ES-I3 (cell line): ENCODE measurements around the gene C5orf22.
A peak's percentile ranks its signal among the peaks of the same experiment; 100 is the strongest.
"Not testable (repeated sequence)": the region's sequence is repeated elsewhere in the genome, so short reads cannot be mapped to it uniquely, and the experiment has no call there.

ENCODE experiments used
- H3K36me3 ChIP-seq: 2 replicates; pipeline ENCODE4 v1.6.1; 2013; ENCODE audit warnings: mild to moderate bottlenecking, low read length, control low read depth, moderate library complexity; ENCODE audit not compliant: insufficient read depth
- H3K4me1 ChIP-seq: 2 replicates; pipeline ENCODE4 v1.6.1; 2013; ENCODE audit warnings: mild to moderate bottlenecking, control low read depth, low read length; ENCODE audit not compliant: insufficient read depth
- H3K9ac ChIP-seq: 2 replicates; pipeline ENCODE4 v1.6.1; 2013; ENCODE audit warnings: low read depth, mild to moderate bottlenecking, low read length, moderate library complexity
- H3K9me3 ChIP-seq: 2 replicates; pipeline ENCODE4 v1.6.1; 2013; ENCODE audit warnings: mild to moderate bottlenecking, low read length, moderate library complexity; ENCODE audit not compliant: control insufficient read depth, insufficient read depth

C5orf22 gene

DNA sequence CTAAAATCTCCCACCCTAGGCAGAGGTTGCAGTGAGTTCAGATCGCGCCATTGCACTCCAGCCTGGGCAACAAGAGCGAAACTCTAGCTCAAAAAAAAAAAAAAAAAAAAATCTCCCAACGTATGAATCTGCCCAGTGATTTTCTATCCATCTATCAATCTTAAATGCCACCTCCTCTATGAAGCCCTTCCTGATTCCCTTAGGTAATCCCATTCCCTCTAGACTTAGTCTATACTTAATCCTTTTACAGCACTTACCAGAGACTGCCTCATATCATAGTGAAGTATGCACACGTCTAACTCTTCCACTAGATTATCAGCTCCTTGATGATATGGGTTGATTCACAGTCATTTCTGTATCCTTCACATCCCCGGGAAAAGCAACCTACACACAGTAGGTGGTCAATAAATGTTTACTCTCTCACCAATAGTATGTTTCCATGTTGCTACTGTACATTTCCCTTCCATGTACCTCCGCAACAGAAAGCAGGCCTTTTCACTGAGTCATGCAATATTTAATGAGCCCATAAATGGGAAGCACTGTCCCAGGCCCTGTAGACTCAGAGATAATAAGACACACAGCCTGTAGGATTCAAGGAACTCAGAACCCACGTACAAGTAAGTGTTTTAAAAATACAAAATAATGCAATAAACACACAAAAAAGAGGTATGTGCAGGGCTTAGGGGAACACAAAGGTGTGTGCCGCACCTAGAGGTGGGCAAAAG, 1.4 kb upstream of the C5orf22 start:
- Histone ChIP-seq H3K9me3 (no peaks in the 10 kb centered on the region), H3K9ac (peak overlapping the region; percentile 92), H3K36me3 (peaks cover 22% of the 10 kb centered on the region), H3K4me1 (peaks cover 11% of the 10 kb centered on the region)

DNA sequence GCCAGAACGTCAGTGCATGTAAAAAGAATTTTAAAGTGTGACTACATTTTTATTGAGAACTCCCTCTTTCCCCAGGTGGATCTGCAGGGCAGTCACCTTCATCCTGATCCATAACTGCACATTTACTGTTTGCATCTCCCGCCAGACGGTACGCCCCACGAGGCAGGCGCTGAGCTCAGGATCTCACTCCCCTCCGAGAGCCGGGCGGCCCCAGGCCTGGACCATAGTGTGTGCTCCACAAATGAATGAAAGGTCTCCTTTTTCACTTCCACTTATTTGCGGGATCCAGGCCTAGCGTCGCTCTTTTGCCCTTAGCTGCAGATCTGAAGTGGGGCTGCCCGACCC, 586 bp upstream of the C5orf22 start:
- Histone ChIP-seq H3K9ac (peak overlapping the region; percentile 92), H3K36me3 (peaks cover 17% of the 10 kb centered on the region), H3K4me1 (peaks cover 11% of the 10 kb centered on the region)

DNA sequence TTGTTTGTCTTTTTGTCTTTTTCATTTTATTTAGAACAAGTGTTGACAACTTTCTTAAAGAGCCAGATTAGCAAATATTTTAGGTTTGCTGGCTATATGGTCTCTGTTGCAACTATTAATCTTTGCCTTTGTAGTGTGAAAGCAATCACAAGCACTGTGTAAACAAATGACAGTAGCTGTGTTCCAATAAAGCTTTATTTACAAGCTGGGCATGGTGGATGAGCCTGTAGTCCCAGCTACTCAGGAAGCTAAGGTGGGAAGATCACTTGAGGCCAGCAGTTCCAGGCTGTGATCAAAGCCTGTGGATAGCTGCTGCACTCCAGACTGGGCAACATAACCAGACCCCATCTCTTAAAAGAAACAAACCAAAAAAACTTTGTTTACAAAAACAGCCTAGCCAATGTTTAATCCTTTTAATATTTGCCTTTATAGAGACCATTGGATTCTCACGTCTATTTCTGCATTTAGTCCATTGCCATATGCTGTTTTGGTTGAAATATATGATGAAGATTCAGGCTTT, 2.5 kb downstream of the C5orf22 start:
- Histone ChIP-seq H3K4me1 (peaks cover 11% of the 10 kb centered on the region), H3K9ac (no peak overlapping the region), H3K36me3 (peaks cover 9% of the 10 kb centered on the region), H3K9me3 (no peaks in the 10 kb centered on the region)

More for the DNA sequence above, 586 bp upstream of the C5orf22 start:
- no peaks in the 10 kb centered on the region for H3K9me3 ChIP-seq

DNA sequence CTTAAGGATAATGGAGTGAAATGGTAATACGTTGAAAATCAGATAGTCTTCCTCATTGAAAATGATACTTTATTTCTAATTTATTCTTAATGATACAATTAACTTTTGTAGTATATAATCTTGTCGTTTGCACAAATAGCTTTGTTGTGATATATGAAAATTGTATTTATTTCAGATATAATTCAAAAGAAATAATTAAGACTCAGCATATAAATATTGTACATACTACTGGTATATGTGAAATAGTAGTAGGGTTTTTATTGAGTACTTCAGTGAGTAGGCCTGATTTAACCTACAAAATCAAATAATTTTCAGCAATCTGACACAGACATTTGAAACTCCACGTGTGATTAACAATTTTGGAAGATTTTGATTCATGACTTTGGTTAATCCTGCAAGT, 4.8 kb downstream of the C5orf22 start:
- peaks cover 6% of the 10 kb centered on the region; the same call in 1 of the 2 replicates for H3K4me1 ChIP-seq
- no peaks in the 10 kb centered on the region for H3K9me3 ChIP-seq
- H3K9ac ChIP-seq, result no peak overlapping the region
- peaks cover 18% of the 10 kb centered on the region for H3K36me3 ChIP-seq

DNA sequence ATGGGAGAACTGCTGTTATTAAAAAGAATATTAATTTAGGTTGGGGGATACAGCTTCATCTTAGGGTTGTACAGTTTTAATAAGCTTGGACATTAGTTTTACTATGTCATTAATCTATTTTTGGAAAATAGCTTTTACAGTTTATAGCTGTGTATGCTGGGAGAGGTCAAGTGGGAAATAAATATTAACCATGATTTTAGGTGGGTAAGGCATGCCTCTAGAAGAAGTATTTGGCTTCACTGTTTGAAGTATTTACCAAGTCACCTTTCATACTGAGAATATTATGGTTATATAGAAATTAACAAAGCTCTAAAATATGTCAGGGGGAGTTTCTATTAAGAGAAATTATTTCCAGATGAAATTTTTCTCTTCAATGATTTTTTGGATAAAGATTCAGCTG, 5.2 kb downstream of the C5orf22 start:
- Histone ChIP-seq H3K9me3 (no peaks in the 10 kb centered on the region), H3K9ac (no peak overlapping the region), H3K36me3 (peaks cover 18% of the 10 kb centered on the region), H3K4me1 (peaks cover 6% of the 10 kb centered on the region; the same call in 1 of the 2 replicates)

DNA sequence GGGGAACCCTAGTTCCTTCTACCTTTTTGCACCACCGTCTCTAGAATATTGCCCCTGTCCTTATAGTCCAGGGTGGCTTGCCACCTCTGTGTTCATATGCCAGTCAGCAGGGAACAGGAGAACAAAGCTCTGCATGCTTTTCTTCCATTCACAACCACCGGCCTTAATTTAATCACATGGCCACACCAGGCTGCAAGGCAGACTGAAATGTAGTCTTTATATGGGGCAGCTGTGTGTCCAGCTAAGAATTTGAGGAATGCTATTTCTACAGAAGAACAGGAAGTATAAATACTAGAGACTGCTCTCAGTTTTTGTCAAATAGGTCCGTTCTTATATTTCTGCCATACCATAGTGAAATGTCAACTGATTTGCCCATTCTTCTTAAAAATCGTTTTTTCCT, 5.8 kb downstream of the C5orf22 start:
- no peaks in the 10 kb centered on the region for H3K9me3 ChIP-seq
- peaks cover 6% of the 10 kb centered on the region; the same call in 1 of the 2 replicates for H3K4me1 ChIP-seq
- H3K36me3 ChIP-seq, result peaks cover 18% of the 10 kb centered on the region

DNA sequence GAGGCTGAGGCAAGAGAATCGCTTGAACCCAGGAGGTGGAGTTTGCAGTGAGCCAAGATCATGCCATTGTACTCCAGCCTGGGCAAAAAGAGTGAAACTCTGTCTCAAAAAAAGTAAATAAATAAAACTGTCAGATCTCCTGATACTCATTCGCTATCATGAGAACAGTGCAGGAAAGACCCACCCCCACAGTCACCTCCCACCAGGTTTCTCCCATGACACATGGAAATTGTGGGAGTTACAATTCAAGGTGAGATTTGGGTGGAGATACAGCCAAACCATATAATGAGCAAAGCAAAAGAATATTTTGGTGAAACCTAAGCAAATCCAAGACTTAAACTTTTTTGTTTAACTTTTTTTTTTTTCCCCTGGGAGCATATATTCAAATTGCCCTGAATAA, 17.0 kb downstream of the C5orf22 start:
- H3K36me3 ChIP-seq, result peaks cover 22% of the 10 kb centered on the region
- not testable (repeated sequence) for H3K4me1 ChIP-seq, H3K9me3 ChIP-seq, H3K9ac ChIP-seq

More for the DNA sequence above, 5.8 kb downstream of the C5orf22 start:
- no peak overlapping the region for H3K9ac ChIP-seq

DNA sequence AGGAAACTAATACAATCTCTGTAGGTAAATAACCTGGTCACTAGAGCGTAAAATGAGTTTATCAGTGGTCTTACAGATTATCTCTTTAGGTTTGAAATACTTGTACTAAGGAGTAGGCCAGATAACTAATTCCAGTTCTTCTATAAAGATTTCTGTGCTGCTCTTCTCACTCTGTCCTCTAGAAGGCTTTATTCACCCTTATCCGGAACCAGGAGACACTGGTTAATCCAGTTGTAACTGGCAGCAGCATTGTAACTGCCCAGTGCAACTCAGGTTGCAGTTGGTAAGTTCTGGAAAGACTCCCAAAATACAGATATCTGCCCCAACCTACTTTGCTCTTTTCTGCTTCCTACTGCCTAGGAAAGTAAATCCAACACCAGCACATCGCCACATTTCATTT, 19.8 kb downstream of the C5orf22 start:
- no peaks in the 10 kb centered on the region for H3K4me1 ChIP-seq
- H3K9me3 ChIP-seq, result no peaks in the 10 kb centered on the region
- H3K9ac ChIP-seq, result no peak overlapping the region
- H3K36me3 ChIP-seq, result peaks cover 15% of the 10 kb centered on the region

DNA sequence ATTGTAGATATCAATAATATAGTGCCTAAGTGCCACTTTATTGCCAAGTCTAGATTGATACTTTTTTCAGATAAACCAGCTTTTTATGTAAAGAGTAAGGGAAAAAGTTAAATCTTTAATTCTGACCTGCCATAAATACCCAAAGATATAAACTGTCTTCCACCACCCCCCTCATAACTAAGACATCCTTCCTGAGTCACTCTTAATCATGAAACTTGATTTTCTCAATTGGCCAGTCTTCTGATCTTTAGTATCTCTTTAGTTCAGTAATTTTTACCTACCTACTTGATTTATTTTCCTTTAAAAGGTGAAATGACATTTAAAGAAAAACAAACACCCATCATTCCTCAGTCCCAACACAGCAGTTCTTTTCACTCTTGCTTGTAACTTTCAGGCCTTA, 21.8 kb downstream of the C5orf22 start:
- H3K4me1 ChIP-seq, result no peaks in the 10 kb centered on the region
- H3K36me3 ChIP-seq, result peaks cover 12% of the 10 kb centered on the region
- H3K9me3 ChIP-seq, result no peaks in the 10 kb centered on the region
- no peak overlapping the region for H3K9ac ChIP-seq

DNA sequence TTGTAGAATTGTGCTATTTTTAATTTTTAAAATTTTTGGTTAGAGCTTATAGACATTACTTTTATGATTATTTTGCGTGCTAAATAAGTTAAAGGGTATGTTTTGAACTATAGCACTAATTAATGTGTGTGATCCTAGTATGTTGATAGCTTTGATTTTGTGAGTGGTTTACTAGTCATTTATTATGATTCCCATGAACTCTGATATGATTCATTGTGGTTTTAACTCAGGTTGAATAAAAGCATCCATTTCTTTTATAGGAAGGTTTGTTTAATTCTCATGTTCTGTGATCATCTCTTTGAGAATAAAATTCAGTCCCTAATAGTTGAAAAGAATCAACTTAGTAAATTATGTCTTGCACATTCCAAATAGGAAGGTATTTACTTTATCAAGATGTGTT, 22.5 kb downstream of the C5orf22 start:
- Histone ChIP-seq H3K36me3 (peaks cover 12% of the 10 kb centered on the region), H3K9ac (no peak overlapping the region), H3K4me1 (no peaks in the 10 kb centered on the region), H3K9me3 (no peaks in the 10 kb centered on the region)

DNA sequence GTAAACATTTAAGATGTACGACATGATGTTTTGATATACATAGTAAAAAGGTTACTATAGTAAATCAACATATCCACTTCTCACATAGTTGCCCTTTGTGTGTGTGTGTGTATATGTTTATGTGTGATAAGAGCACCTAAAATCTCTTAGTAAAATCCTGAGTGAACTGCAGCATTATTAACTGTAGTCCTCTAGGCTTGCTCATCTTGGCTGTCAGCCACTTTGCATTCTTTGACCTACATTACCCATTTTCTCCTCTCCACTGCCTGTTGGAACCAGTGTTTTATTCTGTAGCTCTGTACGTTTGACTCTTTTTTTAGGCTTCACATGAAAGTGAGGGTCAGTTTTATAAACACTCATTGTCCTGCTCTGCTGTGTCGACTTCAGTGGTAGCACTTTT, 24.4 kb downstream of the C5orf22 start:
- H3K4me1 ChIP-seq, result no peaks in the 10 kb centered on the region
- peaks cover 9% of the 10 kb centered on the region for H3K36me3 ChIP-seq
- no peak overlapping the region for H3K9ac ChIP-seq
- no peaks in the 10 kb centered on the region for H3K9me3 ChIP-seq

DNA sequence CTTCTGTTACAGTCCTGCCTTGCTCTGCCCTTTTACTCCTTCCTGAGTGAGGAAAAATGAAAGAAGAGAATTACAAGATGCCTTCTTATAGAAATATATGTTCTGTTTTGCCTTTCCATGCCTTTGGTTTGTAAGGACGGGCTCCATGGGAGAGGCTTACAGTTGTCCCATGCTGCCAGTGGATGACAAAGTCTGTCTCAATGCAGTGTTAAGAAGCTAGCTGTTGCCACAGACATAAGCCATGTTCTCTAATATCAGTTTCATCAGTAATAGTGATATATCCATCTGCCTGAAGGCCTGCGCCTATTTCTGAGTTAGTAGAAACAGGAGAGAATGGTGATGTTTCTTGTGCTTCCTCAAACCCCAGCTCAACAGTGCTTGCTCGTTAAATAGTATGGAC, 27.8 kb downstream of the C5orf22 start:
- Histone ChIP-seq H3K4me1 (no peaks in the 10 kb centered on the region), H3K9me3 (no peaks in the 10 kb centered on the region), H3K9ac (no peak overlapping the region), H3K36me3 (no peaks in the 10 kb centered on the region; the same call in 1 of the 2 replicates)

DNA sequence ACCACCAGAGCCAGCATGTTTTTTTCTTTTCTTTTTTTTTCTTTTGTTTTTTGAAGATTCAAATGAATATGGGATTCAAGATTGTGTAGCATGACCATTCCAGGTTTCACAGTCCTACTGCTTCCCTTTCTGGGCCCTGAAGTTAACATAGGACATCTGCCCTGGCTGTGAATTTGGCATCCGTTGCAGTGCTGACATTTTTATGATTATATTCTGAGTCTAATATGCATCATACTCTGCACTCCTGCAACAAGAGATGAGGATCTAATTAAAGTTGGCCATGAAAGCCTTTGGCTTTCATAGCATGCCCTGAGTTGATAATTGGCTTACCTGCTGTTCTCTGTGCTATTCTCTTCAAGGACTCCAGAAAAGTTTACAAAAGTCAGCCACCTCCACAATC, 29.8 kb downstream of the C5orf22 start:
- Histone ChIP-seq H3K36me3 (no peaks in the 10 kb centered on the region; the same call in 1 of the 2 replicates), H3K9me3 (no peaks in the 10 kb centered on the region), H3K9ac (no peak overlapping the region), H3K4me1 (no peaks in the 10 kb centered on the region)

DNA sequence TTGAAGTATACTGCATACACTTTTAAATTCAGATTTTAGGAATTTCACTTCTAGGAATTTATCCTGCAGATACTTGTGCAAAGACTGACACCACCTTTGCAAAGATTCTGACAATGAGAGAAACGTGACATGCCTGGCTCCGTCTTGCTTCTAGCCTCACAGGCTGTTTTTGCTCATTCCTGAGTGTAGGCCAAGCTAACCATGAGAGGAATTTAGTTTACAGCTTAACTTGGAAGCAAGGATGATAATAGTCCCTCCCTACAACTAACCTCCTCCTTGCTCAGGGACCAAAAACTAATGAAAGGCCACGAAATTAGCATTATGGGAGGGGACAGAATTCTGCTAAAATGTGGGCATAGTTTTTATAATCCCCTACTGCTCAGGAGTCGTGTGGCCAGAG, 31.1 kb downstream of the C5orf22 start:
- no peak overlapping the region for H3K9ac ChIP-seq

DNA sequence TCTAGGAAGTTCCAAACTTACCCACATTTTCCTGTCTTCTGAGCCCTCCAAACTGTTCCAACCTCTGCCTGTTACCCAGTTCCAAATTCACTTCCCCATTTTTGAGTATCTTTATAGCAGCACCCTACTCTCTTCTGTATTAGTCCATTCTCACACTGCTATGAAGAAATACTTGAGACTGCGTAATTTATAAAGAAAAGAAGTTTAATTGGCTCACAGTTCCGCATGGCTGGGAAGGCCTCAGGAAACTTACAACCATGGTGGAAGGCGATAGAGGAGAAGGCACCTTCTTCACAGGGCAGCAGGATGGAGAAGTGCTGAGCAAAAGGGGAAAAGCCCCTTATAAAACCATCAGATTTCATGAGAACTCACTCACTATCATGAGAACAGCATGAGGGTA, 34.3 kb downstream of the C5orf22 start:
- H3K4me1 ChIP-seq, H3K36me3 ChIP-seq, H3K9me3 ChIP-seq, H3K9ac ChIP-seq: not testable (repeated sequence)

More for the DNA sequence above, 31.1 kb downstream of the C5orf22 start:
- Histone ChIP-seq H3K36me3 (no peaks in the 10 kb centered on the region; the same call in 1 of the 2 replicates), H3K9me3 (no peaks in the 10 kb centered on the region), H3K4me1 (no peaks in the 10 kb centered on the region)
